Measurements from ENCODE around the gene ROPN1L.

DNA sequence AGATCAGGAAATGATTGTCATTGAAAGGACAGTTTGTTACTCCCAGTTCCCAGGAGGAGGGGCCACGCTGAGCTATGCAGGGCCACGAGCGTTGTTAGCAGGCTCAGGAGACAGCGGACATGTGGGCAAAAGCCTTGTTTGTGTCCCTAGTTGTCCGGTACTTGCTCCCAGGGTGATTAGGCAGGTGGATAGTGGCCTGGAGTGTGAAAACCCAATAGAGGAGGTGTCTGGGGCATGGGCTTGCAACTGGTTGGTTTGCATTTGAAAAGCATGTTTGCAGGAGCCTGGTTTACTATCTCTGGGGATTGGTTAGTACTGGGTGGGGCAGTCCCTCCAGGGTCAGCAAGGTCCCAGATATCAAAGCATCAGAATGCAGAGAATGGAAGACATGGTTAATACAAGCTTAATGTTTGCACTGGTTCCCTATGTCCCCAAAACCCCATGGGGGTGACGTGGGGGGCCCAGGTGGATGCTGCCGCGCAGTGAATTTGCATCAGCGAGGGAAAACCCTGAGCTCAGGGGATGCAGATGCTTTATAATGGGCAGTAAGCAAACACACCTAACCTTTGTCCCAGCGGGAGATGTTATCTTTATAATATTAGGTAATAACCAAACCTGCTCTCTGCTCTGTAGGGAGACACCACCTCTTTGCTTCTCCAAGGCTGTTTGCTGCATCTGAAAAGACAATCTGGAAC, 39.7 kb downstream of the ROPN1L start:
- TF ChIP-seq, protein P1, sequence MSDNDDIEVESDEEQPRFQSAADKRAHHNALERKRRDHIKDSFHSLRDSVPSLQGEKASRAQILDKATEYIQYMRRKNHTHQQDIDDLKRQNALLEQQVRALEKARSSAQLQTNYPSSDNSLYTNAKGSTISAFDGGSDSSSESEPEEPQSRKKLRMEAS (IDR thresholded peaks at IDR 0.05) = no peak
- TF ChIP-seq CEBPB (IDR thresholded peaks at IDR 0.05; ENCODE audit: borderline replicate concordance, low read depth, low read length) (no peak), SNRNP70 (IDR thresholded peaks at IDR 0.05; ENCODE audit: low read depth, low read length) (no peak), HDAC1 (CRISPR knock-in tag; IDR thresholded peaks at IDR 0.05) (no peak), ZNF34 (CRISPR knock-in tag; IDR thresholded peaks at IDR 0.05; ENCODE audit: borderline replicate concordance) (no peak), POLR2A (IDR thresholded peaks at IDR 0.05; ENCODE audit: insufficient read depth in 1 of 2, low read depth in 2 of 2, low read length in 2 of 2) (no peak), ZBTB21 (CRISPR knock-in tag; IDR thresholded peaks at IDR 0.05) (no peak), FOXJ3 (CRISPR knock-in tag; IDR thresholded peaks at IDR 0.05; ENCODE audit: borderline replicate concordance) (no peak), FOXM1 (CRISPR knock-in tag; IDR thresholded peaks at IDR 0.05) (no peak)
- TF ChIP-seq, protein P2, sequence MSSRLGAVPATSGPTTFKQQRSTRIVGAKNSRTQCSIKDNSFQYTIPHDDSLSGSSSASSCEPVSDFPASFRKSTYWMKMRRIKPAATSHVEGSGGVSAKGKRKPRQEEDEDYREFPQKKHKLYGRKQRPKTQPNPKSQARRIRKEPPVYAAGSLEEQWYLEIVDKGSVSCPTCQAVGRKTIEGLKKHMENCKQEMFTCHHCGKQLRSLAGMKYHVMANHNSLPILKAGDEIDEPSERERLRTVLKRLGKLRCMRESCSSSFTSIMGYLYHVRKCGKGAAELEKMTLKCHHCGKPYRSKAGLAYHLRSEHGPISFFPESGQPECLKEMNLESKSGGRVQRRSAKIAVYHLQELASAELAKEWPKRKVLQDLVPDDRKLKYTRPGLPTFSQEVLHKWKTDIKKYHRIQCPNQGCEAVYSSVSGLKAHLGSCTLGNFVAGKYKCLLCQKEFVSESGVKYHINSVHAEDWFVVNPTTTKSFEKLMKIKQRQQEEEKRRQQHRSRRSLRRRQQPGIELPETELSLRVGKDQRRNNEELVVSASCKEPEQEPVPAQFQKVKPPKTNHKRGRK (CRISPR knock-in tag; IDR thresholded peaks at IDR 0.05) = no peak
- TF ChIP-seq, protein P3, sequence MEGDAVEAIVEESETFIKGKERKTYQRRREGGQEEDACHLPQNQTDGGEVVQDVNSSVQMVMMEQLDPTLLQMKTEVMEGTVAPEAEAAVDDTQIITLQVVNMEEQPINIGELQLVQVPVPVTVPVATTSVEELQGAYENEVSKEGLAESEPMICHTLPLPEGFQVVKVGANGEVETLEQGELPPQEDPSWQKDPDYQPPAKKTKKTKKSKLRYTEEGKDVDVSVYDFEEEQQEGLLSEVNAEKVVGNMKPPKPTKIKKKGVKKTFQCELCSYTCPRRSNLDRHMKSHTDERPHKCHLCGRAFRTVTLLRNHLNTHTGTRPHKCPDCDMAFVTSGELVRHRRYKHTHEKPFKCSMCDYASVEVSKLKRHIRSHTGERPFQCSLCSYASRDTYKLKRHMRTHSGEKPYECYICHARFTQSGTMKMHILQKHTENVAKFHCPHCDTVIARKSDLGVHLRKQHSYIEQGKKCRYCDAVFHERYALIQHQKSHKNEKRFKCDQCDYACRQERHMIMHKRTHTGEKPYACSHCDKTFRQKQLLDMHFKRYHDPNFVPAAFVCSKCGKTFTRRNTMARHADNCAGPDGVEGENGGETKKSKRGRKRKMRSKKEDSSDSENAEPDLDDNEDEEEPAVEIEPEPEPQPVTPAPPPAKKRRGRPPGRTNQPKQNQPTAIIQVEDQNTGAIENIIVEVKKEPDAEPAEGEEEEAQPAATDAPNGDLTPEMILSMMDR (CRISPR knock-in tag; IDR thresholded peaks at IDR 0.05) = no peak
- TF ChIP-seq, protein P4, sequence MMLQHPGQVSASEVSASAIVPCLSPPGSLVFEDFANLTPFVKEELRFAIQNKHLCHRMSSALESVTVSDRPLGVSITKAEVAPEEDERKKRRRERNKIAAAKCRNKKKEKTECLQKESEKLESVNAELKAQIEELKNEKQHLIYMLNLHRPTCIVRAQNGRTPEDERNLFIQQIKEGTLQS (CRISPR knock-in tag; IDR thresholded peaks at IDR 0.05) = no peak
